Trophoblast cell (in vitro differentiated cells and primary cell): ENCODE data around the gene DGKZ.

ENCODE experiments used
- DNase-seq, 2 donors: peaks; one replicate each; pipeline ENCODE4 v3.0.0-alpha.2; 2016
- H2AFZ ChIP-seq: 2 replicates; pipeline ENCODE4 v1.6.1; 2013; ENCODE audit warnings: low read length, moderate library complexity, mild to moderate bottlenecking; ENCODE audit not compliant: insufficient read depth, poor library complexity
- H2AK5ac ChIP-seq: 2 replicates; pipeline ENCODE4 v1.6.1; 2013; ENCODE audit warnings: mild to moderate bottlenecking, low read length
- H2BK120ac ChIP-seq: 2 replicates; pipeline ENCODE4 v1.6.1; 2013; ENCODE audit warnings: low read length, mild to moderate bottlenecking, moderate library complexity; ENCODE audit not compliant: insufficient read depth, poor library complexity
- H2BK12ac ChIP-seq: 2 replicates; pipeline ENCODE4 v1.6.1; 2013; ENCODE audit warnings: mild to moderate bottlenecking, low read length, moderate library complexity
- H2BK5ac ChIP-seq: 2 replicates; pipeline ENCODE4 v1.6.1; 2013; ENCODE audit warnings: low read length, low read depth, moderate library complexity, mild to moderate bottlenecking; ENCODE audit not compliant: poor library complexity
- H3K14ac ChIP-seq: 2 replicates; pipeline ENCODE4 v1.6.1; 2013; ENCODE audit warnings: mild to moderate bottlenecking, low read length
- H3K18ac ChIP-seq: 2 replicates; pipeline ENCODE4 v1.6.1; 2013; ENCODE audit warnings: mild to moderate bottlenecking, low read length
- H3K23ac ChIP-seq: 2 replicates; pipeline ENCODE4 v1.6.1; 2013; ENCODE audit warnings: low read length
- H3K27ac ChIP-seq: 2 replicates; pipeline ENCODE4 v1.5.1; 2013; ENCODE audit warnings: low read depth, mild to moderate bottlenecking, inconsistent platforms, low read length, moderate library complexity
- H3K27me3 ChIP-seq: 2 replicates; pipeline ENCODE4 v1.6.1; 2013; ENCODE audit warnings: inconsistent platforms, mild to moderate bottlenecking, low read length, moderate library complexity; ENCODE audit not compliant: insufficient read depth
- H3K36me3 ChIP-seq, 2 experiments: 1 replicate in 1 of 2; 2 replicates in 1 of 2; pipeline ENCODE4 v1.6.1; 2013; ENCODE audit warnings: low read length in 2 of 2, mild to moderate bottlenecking in 2 of 2, moderate library complexity in 1 of 2; ENCODE audit not compliant: insufficient read depth in 2 of 2, control insufficient read depth in 1 of 2
- H3K4ac ChIP-seq: 2 replicates; pipeline ENCODE4 v1.6.1; 2013; ENCODE audit warnings: low read depth, mild to moderate bottlenecking, low read length, moderate library complexity
- H3K4me1 ChIP-seq, 2 experiments: 1 replicate in 1 of 2; 2 replicates in 1 of 2; pipeline ENCODE4 v1.6.1; 2013; ENCODE audit warnings: low read length in 2 of 2, mild to moderate bottlenecking in 2 of 2, moderate library complexity in 1 of 2; ENCODE audit not compliant: insufficient read depth in 2 of 2, control insufficient read depth in 1 of 2
- H3K4me2 ChIP-seq: 2 replicates; pipeline ENCODE4 v1.6.1; 2013; ENCODE audit warnings: inconsistent platforms, mild to moderate bottlenecking, low read length, moderate library complexity
- H3K4me3 ChIP-seq: 2 replicates; pipeline ENCODE4 v1.5.1; 2013; ENCODE audit warnings: mild to moderate bottlenecking, low read depth, low read length, inconsistent platforms
- H3K79me1 ChIP-seq: one replicate; pipeline ENCODE4 v1.6.1; 2013; ENCODE audit warnings: low read length
- H3K79me2 ChIP-seq: 2 replicates; pipeline ENCODE4 v1.6.1; 2013; ENCODE audit warnings: low read length, mild to moderate bottlenecking; ENCODE audit not compliant: control insufficient read depth, insufficient read depth, poor library complexity
- H3K9ac ChIP-seq: 2 replicates; pipeline ENCODE4 v1.6.1; 2013; ENCODE audit warnings: mild to moderate bottlenecking, low read length
- H3K9me3 ChIP-seq: 2 replicates; pipeline ENCODE4 v1.6.1; 2013; ENCODE audit warnings: low read depth, mild to moderate bottlenecking, control low read depth, inconsistent platforms, low read length; ENCODE audit not compliant: insufficient read depth
- H4K12ac ChIP-seq: 2 replicates; pipeline ENCODE4 v1.6.1; 2013; ENCODE audit warnings: low read depth, mild to moderate bottlenecking, low read length, moderate library complexity
- H4K8ac ChIP-seq: 2 replicates; pipeline ENCODE4 v1.6.1; 2013; ENCODE audit warnings: low read depth, mild to moderate bottlenecking, low read length, moderate library complexity
- H4K91ac ChIP-seq: one replicate; pipeline ENCODE4 v1.6.1; 2013; ENCODE audit warnings: low read depth, mild to moderate bottlenecking, low read length, moderate library complexity
- WGBS: extraction: QIAGEN DNeasy Blood & Tissue Kit; methylation state at CpG from one replicate; pipeline ENCODE4 v1.1.7; 2013; ENCODE audit warnings: missing lambda C conversion rate; ENCODE audit not compliant: insufficient read length, insufficient coverage; ENCODE audit errors: extremely low coverage; 5-methylcytosine and 5-hydroxymethylcytosine counted together

The DGKZ gene

DNA sequence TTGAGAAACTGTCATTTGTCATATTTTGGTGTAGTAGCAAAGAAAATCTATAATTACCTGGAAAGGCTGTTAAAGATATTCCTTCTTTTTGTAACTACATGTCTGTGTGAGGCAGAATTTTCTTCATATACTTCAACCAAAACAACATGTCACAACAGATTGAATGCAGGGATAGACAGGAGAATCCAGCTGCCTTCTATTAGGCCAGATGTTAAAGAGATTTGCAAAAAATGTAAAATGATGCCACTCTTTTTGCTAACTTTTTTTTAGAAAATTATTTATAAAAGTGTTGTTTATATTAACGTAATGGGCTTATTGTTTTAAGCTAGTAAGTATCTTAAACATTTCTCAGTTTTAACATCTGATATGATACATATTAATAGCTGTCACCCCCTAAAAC, 12.7 kb downstream of the DGKZ start:
- Histone ChIP-seq H3K9me3 (no peaks in the 10 kb centered on the region), H4K8ac (no peak overlapping the region), H2BK5ac (no peak overlapping the region), H2AK5ac (no peak overlapping the region), H3K27ac (no peak overlapping the region), H3K9ac (no peak overlapping the region), H3K79me1 (no peaks in the 10 kb centered on the region), H4K91ac (no peak overlapping the region), H3K23ac (no peak overlapping the region), H3K4ac (no peak overlapping the region), H3K4me3 (no peak overlapping the region), H3K18ac (no peak overlapping the region), H3K4me1 (peaks cover 12 to 15% of the 10 kb centered on the region in 2 experiments), H3K4me2 (no peak overlapping the region), H3K14ac (no peak overlapping the region), H3K36me3 (peaks cover 8 to 10% of the 10 kb centered on the region in 2 experiments), H4K12ac (no peak overlapping the region), H2BK120ac (no peak overlapping the region), H2BK12ac (no peak overlapping the region), H3K79me2 (peaks cover 2% of the 10 kb centered on the region), H2AFZ (no peak overlapping the region), H3K27me3 (no peaks in the 10 kb centered on the region)
- no peak for DNase-seq
- no CpG with 5 or more reads among the region's 1 CpG for WGBS

DNA sequence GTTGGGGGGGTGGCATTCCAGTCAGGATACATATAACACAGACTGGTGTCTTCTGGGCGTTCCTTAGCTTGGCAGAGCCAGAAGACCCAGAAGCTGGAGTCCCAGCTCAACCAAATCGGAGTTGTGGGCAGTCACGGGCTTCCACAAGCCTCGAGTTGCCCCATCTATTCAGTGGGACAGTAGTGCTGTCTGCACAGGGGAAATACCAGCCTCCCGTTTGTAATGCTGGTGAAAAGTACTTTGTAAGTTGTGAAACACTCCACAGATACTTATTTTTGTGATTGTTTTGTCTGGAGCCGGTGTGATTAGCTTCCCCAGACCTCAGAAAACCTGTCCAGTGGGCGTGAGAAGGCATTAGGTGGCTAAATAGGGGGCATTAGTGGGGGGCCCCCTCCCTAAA, 13.6 kb downstream of the DGKZ start:
- Histone ChIP-seq H3K14ac (no peak overlapping the region), H3K9me3 (no peaks in the 10 kb centered on the region), H4K12ac (no peak overlapping the region), H3K27me3 (no peaks in the 10 kb centered on the region), H3K27ac (no peak overlapping the region), H3K18ac (no peak overlapping the region), H3K4ac (no peak overlapping the region), H3K79me2 (peaks cover 2% of the 10 kb centered on the region), H2AFZ (no peak overlapping the region), H2AK5ac (no peak overlapping the region), H3K23ac (no peak overlapping the region), H4K91ac (no peak overlapping the region), H2BK5ac (no peak overlapping the region), H3K4me3 (no peak overlapping the region), H2BK12ac (no peak overlapping the region), H2BK120ac (no peak overlapping the region), H3K4me2 (no peak overlapping the region), H3K36me3 (peaks cover 8 to 10% of the 10 kb centered on the region in 2 experiments), H3K4me1 (peaks cover 12 to 15% of the 10 kb centered on the region in 2 experiments), H4K8ac (no peak overlapping the region), H3K9ac (no peak overlapping the region), H3K79me1 (no peaks in the 10 kb centered on the region)
- WGBS, result no CpG with 5 or more reads among the region's 7 CpGs
- DNase-seq, result no peak

DNA sequence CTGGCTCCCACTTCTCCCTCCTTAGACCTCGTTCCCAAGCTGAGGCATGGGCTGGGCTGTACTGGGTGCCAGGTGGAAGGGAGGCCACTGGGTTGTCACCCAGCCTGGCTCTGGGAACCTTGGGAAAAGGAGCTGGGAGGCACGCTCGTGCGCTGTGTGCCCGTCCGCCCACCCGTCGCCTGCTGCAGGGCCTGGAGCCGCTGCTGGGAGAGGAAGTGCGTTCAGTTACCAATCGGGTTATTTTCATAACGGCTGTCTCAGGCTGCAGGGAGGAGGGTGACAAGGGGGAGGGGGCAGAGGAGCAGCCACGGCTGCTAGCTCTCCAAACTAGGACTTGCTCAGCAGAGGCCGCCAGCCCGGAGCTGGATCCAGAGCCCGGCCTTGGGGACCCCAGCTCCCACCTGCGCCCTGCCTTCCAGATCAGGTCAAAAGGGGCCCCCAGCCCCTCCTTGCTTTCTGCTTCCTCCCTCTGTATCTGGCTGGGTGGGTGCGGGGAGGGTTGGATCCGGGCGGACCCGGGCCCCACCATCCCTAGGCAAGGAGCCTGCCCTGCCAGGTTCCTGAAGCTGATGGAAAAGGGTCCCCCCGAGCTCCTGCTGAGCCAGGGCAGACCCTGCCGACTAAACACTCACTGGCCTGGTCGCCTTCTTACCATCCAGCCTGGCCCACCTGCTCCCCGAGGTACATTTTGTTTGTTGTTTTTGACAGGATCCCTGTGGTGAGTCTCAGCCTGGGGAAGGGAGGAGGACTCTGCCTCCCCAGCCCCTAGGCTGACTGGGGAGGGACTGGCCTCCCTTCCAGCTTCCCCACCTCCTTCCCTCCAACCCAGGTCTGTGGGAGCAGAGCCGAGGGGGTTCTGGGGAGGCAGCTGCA, 14.3 kb downstream of the DGKZ start:
- Histone ChIP-seq H2BK5ac (no peak overlapping the region), H3K9me3 (no peaks in the 10 kb centered on the region), H3K4ac (no peak overlapping the region), H3K4me2 (no peak overlapping the region), H3K27ac (no peak overlapping the region), H4K12ac (no peak overlapping the region), H3K79me1 (no peaks in the 10 kb centered on the region), H3K36me3 (peaks cover 7 to 12% of the 10 kb centered on the region in 2 experiments), H2BK120ac (no peak overlapping the region), H3K9ac (no peak overlapping the region), H3K18ac (peak overlapping the region; percentile 16), H3K23ac (no peak overlapping the region), H3K79me2 (peaks cover 2% of the 10 kb centered on the region), H2BK12ac (no peak overlapping the region), H2AFZ (no peak overlapping the region), H4K91ac (no peak overlapping the region), H3K14ac (no peak overlapping the region), H3K27me3 (no peaks in the 10 kb centered on the region), H3K4me1 (peaks cover 12% of the 10 kb centered on the region in 2 experiments), H3K4me3 (no peak overlapping the region), H2AK5ac (no peak overlapping the region), H4K8ac (no peak overlapping the region)
- no peak for DNase-seq
- no CpG with 5 or more reads among the region's 26 CpGs for WGBS

DNA sequence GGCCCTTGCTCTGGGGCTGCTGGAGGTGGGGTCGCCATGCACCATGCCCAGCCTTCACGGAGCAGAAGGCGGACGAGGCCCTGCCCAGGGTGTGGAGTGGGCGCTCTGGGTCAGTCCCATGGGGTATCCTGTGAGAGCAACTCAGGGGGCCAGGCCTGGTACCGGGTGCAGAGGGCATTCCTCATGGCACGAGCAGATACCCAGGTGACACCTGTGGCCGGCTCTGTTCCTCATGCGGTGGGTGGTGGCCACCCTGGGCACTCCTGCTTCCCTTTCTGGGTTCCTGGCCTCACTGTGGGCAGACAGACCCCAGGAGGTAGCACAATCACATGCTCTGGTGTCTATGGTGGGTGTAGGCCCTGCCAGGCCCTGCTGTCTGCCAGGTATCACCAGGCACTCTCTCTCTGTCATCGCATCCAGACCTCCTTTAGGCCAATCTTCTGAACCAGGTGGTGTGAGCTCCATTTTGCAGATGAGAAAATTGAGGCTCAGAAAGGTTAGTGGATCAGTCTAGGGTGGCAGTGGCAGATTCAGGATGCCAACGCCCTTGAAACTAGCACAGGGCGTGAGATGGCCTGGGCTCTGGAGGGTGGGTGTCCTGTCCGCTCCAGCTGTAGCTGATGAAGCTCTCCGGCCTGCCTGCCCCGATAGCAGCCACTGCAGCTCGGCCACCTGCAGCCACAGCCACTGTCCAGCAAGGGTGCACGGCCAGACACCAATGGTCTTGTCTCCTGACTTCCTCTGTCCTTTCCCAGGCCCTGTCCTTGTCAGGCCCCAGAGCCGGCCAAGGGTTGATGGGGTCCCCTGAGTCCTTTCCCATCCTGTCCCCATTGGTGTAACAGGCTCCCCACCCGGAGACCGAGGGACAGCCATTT, 15.1 kb downstream of the DGKZ start:
- H2AFZ ChIP-seq, result no peak overlapping the region
- H3K27ac ChIP-seq, result no peak overlapping the region
- H3K4me3 ChIP-seq, result no peak overlapping the region
- H2BK5ac ChIP-seq, result no peak overlapping the region
- no peaks in the 10 kb centered on the region for H3K9me3 ChIP-seq
- no peak overlapping the region for H4K91ac ChIP-seq
- peaks cover 7 to 17% of the 10 kb centered on the region in 2 experiments for H3K36me3 ChIP-seq
- H3K4ac ChIP-seq, result peak overlapping the region; percentile 5
- H3K18ac ChIP-seq, result peak overlapping the region; percentile 16
- no CpG with 5 or more reads among the region's 20 CpGs for WGBS
- H4K8ac ChIP-seq, result no peak overlapping the region
- H2AK5ac ChIP-seq, result no peak overlapping the region
- H3K4me2 ChIP-seq, result no peak overlapping the region
- H3K23ac ChIP-seq, result no peak overlapping the region
- H2BK12ac ChIP-seq, result no peak overlapping the region
- peaks cover 2% of the 10 kb centered on the region for H3K79me2 ChIP-seq
- no peak overlapping the region for H2BK120ac ChIP-seq
- peaks cover 11 to 12% of the 10 kb centered on the region in 2 experiments for H3K4me1 ChIP-seq
- no peak overlapping the region for H3K14ac ChIP-seq
- H3K27me3 ChIP-seq, result no peaks in the 10 kb centered on the region
- H3K9ac ChIP-seq, result no peak overlapping the region
- no peak overlapping the region for H4K12ac ChIP-seq
- H3K79me1 ChIP-seq, result no peaks in the 10 kb centered on the region
- DNase-seq, result no peak
